Bronchial epithelial cell (primary cell): Measurements from ENCODE around the gene AOPEP. TPM values are rescaled to one million over a fixed set of nuclear protein-coding genes. Genes with fewer than 3 reads are reported as not detected.

Source experiments
- DNase-seq: peaks from one replicate; pipeline ENCODE4 v3.0.0-alpha.2; 2010; ENCODE audit warnings: low read depth
- FAIRE-seq: peaks from 2 replicates; lab custom pipeline; 2011; peaks lifted over from hg19 to GRCh38; lab: Jason Lieb, UNC
- H3K27me3 ChIP-seq: 2 replicates; pipeline ENCODE4 v1.5.1; 2011; ENCODE audit warnings: low read length; ENCODE audit not compliant: control insufficient read depth, insufficient read depth
- H3K36me3 ChIP-seq: 2 replicates; pipeline ENCODE4 v1.5.1; 2011; ENCODE audit warnings: low read length; ENCODE audit not compliant: control insufficient read depth, insufficient read depth
- H3K4me3 ChIP-seq: 2 replicates; pipeline ENCODE4 v1.5.1; 2011; ENCODE audit warnings: mild to moderate bottlenecking, low read depth, low read length, control low read depth
- total RNA-seq: library from RNA; depleted of rRNA; stranded (reverse); fragments of >200 nt; gene quantifications from 2 replicates; pipeline ENCODE4 v1.2.1, GENCODE V29; 2014
- TF ChIP-seq, protein P1 (sequence below): IDR thresholded peaks from 2 replicates; pipeline ENCODE4 v1.5.1; 2011; ENCODE audit warnings: mild to moderate bottlenecking, moderate library complexity, low read length, control low read depth, inconsistent platforms; ENCODE audit not compliant: insufficient read depth, severe bottlenecking

The AOPEP gene
- total RNA-seq, 1 donor from 2014 or later: 91.1 TPM

DNA sequence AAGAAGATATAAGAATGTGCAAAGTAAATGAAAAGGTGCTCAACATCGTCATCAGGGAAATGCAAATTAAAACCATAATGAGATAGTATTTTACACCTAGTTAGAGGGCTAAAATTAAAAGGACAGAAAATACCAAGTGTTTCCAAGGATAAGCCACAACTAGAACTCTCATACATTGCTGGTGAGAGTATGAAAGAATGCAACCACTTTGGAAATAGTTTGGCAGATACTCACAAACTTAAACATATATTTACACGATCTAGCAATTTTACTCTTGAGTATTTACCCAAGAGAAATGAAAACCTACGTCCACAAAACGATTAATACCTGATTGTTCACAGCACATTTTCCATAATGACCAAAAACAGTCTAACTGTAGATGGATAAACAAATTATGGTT lies 51.5 kb downstream of the AOPEP start:
- Histone ChIP-seq H3K27me3 (no peaks in the 10 kb centered on the region), H3K36me3 (no peaks in the 10 kb centered on the region), H3K4me3 (no peak overlapping the region)
- TF ChIP-seq, protein P1, sequence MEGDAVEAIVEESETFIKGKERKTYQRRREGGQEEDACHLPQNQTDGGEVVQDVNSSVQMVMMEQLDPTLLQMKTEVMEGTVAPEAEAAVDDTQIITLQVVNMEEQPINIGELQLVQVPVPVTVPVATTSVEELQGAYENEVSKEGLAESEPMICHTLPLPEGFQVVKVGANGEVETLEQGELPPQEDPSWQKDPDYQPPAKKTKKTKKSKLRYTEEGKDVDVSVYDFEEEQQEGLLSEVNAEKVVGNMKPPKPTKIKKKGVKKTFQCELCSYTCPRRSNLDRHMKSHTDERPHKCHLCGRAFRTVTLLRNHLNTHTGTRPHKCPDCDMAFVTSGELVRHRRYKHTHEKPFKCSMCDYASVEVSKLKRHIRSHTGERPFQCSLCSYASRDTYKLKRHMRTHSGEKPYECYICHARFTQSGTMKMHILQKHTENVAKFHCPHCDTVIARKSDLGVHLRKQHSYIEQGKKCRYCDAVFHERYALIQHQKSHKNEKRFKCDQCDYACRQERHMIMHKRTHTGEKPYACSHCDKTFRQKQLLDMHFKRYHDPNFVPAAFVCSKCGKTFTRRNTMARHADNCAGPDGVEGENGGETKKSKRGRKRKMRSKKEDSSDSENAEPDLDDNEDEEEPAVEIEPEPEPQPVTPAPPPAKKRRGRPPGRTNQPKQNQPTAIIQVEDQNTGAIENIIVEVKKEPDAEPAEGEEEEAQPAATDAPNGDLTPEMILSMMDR: no peak
- FAIRE-seq (no peak), DNase-seq (no peak)

DNA sequence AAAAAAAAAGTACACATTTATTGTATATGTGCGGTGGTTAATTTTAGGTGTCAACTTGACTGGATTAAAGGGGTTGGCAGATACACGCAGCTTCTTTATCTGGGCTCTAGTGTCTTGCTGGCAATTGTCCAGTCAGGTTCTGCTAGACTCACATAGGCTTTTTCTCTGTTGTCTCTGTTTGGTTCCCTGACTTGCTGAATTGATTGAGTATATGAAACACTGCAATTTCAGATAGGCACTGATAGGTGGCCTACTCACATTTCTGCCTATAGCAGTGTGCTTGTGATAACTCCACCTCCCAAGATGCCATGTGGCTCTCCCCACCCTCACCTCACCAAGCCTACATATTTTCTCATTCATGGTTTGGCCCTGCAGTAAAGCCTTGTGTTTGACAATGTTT lies 52.5 kb downstream of the AOPEP start:
- Histone ChIP-seq H3K27me3 (no peaks in the 10 kb centered on the region), H3K36me3 (no peaks in the 10 kb centered on the region), H3K4me3 (no peak overlapping the region)
- FAIRE-seq (no peak), DNase-seq (peak; percentile 26)
- TF ChIP-seq, protein P1: no peak

DNA sequence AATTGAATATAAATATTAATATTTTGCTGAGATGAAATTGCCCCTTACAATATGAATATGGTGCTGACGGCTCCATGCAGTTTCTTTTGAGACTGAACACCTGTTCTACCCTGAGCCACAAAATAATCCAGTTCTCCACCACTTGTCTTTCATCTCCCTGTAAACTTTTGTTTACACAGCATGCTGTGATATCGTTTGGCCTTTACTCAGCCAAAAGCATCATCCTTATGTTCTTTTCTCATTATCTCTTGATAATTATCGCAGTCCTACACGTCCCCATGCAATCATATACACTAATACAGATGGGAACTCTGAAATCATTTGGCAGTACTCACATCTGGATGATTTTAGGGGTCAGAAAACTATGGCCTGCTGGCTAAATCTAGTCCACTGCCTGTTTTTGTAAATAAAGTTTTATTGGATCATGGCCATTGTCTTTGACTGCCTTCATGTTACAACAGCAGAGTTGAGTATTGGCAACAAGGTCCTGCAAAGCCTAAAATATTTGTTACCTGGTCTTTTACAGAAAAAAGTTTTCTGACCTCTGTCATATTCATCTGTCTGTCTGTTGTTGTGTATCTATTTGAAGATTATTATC lies 53.3 kb downstream of the AOPEP start:
- H3K4me3 ChIP-seq: no peak overlapping the region
- no peaks in the 10 kb centered on the region for H3K36me3 ChIP-seq
- FAIRE-seq (no peak), DNase-seq (no peak)
- H3K27me3 ChIP-seq: no peaks in the 10 kb centered on the region
- TF ChIP-seq, protein P1: no peak

DNA sequence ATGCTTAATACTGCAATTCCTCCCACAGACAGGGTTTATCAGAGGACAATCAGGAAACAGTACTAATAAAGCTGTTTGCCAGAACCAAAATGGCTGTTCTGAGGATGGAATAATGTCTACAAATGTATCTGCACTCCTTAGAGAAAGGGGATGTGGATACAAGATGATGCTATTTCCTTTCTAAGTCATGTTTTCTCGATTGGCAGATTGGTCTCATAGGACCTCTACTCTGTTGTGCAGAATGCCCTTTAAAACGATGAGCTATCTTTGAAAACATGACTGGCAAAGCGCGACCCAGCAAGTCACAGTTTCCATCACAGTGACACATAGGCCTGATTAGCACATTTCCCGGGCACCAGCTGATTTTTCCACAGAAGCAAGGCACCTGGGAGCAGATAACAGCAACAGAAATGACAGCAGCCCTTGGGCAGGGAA lies 54.0 kb downstream of the AOPEP start:
- peak; percentile 35 for DNase-seq

DNA sequence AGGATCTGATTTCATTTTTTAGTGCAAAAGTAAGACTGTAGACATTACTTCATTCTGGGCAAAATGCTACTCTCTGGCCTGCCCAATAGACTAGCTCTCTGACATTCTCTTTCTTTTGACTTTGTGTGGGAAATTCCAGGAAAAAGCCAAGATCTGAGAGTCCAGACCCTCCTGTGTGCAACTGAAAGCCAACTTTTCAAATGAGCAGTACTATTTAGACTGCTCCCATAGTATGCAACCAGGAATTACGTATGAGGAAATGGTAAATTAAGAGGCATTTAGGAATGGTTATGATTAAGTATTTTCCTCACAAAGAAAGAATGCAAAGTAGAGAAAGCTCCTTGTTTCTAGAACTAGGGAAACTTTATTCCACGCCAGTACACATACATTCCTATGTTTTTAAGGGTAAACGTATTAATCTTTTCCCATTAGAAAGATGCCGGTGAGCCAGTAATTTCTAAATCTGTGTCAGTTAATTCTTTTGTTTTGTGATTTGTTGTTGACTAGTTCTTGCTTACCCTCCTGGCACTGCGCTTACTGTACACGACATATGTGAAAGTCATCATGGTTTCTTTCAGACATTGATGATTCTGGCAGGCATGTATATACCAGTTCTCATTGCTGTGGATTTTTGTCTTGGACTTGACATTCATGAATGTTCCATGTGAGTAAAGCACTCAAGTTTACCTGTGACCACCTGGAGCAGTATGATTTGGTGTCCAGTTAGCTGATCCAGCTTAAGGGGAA lies 56.0 kb downstream of the AOPEP start:
- H3K4me3 ChIP-seq: no peak overlapping the region
- TF ChIP-seq, protein P1: no peak
- no peaks in the 10 kb centered on the region for H3K27me3 ChIP-seq
- DNase-seq: peak; percentile 31
- no peaks in the 10 kb centered on the region for H3K36me3 ChIP-seq
- FAIRE-seq: no peak

More for the DNA sequence above, 54.0 kb downstream of the AOPEP start:
- TF ChIP-seq, protein P1: no peak
- no peaks in the 10 kb centered on the region for H3K36me3 ChIP-seq
- no peaks in the 10 kb centered on the region for H3K27me3 ChIP-seq
- no peak for FAIRE-seq
- H3K4me3 ChIP-seq: no peak overlapping the region
